ENCODE measurements around the gene LIMS2. TPM values are rescaled to one million over a fixed set of nuclear protein-coding genes. Genes with fewer than 3 reads are reported as not detected.

LIMS2 gene
- total RNA-seq, 1 donor from 2014 or later, result 8.2 TPM

DNA sequence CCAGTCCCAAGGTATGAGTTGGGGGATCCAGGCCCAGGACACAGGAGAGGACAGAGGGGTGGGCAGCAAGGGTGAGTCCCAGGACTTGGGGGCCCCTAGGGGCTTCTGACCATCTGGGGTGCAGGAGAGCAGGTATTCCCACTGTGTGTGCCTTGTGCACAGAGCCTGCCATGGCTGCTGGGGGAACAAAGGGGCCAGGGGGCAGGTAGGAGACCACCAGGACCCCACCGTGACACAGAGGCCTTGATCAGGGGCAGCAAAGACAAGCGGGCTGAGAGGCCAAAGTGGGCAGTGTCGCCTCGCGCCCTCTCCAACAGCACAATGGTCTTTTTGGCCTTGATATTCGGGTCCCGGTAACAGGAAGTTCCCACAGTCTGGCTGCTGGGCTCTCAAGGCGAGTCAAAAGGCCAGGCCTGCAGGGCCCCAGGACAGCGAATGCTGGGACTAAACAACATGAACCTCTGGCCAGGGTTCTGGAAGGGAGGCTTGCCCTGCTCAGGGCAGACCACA lies 41.7 kb downstream of the LIMS2 start:
- H3K36me3 Mint-ChIP-seq (ENCODE audit: low read depth), result no peaks in the 10 kb centered on the region
- no peak overlapping the region for H3K4me3 Mint-ChIP-seq (ENCODE audit: low read depth)
- DNase-seq (ENCODE audit: low spot score), result no peak
- H3K4me1 Mint-ChIP-seq (ENCODE audit: low read depth), result peaks cover 10% of the 10 kb centered on the region
- no peaks in the 10 kb centered on the region for H3K9me3 Mint-ChIP-seq
- no peak overlapping the region for H3K27ac Mint-ChIP-seq
- intact Hi-C loops (cut with micrococcal nuclease), result no loop called here
- H3K27me3 Mint-ChIP-seq (ENCODE audit: low read depth), result no peaks in the 10 kb centered on the region

DNA sequence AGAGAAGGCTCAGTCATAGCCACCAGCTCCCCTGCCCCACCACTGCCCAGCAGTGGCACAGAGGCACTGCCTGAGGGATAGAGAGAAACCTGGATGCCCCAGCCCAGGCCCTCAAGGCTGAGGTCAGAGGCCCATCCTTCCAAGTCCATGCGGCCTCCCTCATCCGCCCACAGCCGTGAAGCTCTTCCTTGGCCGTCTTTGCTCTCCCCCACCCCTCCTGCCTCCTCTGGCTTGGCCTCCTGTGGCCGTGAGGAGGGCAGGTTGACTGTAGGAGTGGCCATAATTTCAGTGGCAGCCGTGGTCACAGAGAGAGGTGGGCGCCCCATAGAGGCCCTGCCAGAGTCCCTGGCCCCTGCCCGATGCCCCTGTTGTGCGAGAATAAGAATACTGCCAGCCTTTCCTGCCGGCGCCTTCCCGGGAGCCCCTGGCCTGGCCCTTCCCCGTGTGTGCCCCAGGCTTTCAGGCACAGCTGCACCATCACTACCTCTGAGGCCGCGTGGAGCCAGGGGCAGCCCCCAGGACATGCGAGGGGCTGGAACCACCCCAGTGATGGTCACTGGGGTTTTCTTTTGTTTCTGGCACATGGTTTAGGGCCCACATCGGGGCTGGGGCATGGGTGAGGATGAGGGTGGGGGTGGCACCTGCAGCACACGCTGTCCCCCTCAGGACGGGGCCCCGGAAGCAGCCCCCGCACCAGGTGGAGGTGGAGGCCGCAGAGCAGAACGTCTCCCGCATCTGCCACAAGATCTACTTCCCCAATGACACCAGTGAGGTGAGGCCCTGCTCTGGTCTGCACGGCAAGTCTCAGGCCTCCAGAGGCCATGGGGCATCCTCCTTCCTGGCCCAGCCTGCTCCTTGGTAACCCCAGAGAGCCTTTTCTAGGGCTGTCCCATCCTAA lies 42.5 kb downstream of the LIMS2 start:
- no peak for DNase-seq (ENCODE audit: low spot score)
- H3K9me3 Mint-ChIP-seq, result no peaks in the 10 kb centered on the region
- no peak overlapping the region for H3K4me3 Mint-ChIP-seq (ENCODE audit: low read depth)
- H3K36me3 Mint-ChIP-seq (ENCODE audit: low read depth), result no peaks in the 10 kb centered on the region
- H3K4me1 Mint-ChIP-seq (ENCODE audit: low read depth), result peaks cover 4% of the 10 kb centered on the region
- intact Hi-C loops (cut with micrococcal nuclease), result no loop called here
- no peaks in the 10 kb centered on the region for H3K27me3 Mint-ChIP-seq (ENCODE audit: low read depth)
- no peak overlapping the region for H3K27ac Mint-ChIP-seq

DNA sequence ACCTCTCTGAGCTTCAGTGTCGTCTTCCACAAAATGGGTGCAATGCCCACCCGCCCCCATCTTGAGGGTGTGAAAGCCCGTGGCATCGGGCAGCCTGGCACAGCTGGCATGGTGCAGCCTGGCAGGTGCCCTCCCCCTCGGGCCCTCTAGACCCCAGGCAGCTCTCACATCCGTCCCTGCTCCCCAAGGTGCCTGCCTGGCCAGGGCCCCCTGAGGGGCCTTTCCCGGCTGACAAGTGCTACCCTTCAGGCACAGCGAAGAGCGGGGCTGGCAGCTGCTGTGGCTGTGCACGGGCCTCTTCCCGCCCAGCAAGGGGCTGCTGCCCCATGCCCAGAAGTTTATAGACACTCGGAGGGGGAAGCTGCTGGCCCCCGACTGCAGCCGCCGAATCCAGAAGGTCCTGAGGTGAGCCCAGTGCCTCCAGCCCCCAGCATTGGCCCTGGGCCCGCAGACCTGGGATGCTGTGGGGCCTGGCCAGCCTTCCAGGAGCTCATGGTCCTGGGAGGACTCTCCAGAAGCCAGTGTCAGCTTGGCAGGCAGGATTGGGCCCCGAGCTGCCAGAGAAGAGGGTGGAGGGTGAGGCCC lies 43.2 kb downstream of the LIMS2 start:
- no peaks in the 10 kb centered on the region for H3K36me3 Mint-ChIP-seq (ENCODE audit: low read depth)
- no peaks in the 10 kb centered on the region for H3K9me3 Mint-ChIP-seq
- no peak overlapping the region for H3K4me3 Mint-ChIP-seq (ENCODE audit: low read depth)
- no peak overlapping the region for H3K27ac Mint-ChIP-seq
- intact Hi-C loops (cut with micrococcal nuclease), result no loop called here
- peaks cover 3% of the 10 kb centered on the region for H3K4me1 Mint-ChIP-seq (ENCODE audit: low read depth)
- no peaks in the 10 kb centered on the region for H3K27me3 Mint-ChIP-seq (ENCODE audit: low read depth)
- DNase-seq (ENCODE audit: low spot score), result no peak

DNA sequence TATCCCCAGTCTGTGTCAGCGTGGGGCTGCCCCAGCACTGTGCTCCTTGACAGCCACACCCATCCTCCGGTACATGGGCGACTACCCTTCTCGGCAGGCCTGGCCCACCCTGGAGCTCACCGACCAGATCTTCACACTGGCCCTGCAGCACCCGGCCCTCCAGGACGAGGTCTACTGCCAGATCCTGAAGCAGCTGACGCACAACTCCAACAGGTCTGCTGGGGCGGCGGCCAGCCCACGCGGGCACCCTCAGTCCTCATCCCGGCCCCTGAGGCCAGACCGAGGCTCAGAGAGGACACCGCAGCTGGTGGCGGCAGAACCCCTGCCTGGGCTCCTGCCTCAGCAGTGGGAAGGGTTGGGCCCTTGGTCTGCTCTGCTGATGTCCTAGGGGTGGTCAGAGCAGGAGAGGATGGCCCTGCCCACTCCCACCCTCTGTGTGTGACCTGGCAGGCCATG lies 43.8 kb downstream of the LIMS2 start:
- Mint-ChIP-seq H3K36me3 (ENCODE audit: low read depth) (no peaks in the 10 kb centered on the region), H3K9me3 (no peaks in the 10 kb centered on the region), H3K4me3 (ENCODE audit: low read depth) (no peak overlapping the region), H3K4me1 (ENCODE audit: low read depth) (peaks cover 3% of the 10 kb centered on the region), H3K27me3 (ENCODE audit: low read depth) (no peaks in the 10 kb centered on the region), H3K27ac (no peak overlapping the region)
- no peak for DNase-seq (ENCODE audit: low spot score)
- intact Hi-C loops (cut with micrococcal nuclease), result no loop called here

DNA sequence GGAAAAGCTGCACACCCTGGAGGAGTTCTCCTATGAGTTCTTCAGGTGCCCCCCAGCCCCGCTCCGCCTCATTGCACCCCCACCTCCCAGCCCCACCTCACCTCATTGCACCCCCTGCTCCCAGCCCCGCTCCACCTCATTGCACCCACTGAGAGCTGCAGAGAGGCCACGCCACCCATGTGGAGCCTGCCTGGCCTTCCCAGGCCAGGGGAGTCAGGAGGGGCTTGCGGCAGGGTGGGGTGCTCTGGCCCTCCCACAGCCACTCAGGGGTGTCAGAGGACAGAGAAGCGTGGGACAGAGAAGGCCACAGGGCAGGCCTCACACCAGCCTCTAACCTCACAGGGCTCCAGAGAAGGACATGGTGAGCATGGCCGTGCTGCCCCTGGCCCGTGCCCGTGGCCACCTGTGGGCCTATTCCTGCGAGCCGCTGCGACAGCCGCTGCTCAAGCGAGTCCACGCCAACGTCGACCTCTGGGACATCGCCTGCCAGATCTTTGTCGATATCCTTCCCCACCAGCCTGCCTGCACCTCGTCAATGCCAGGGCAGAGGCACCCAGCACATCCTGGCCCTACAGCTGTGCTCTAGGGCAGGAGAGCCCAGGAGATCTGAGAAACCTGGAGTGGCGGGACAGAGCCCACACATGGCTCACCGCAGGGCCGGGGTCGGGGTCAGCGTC lies 44.3 kb downstream of the LIMS2 start:
- Mint-ChIP-seq H3K4me3 (ENCODE audit: low read depth) (no peak overlapping the region), H3K27ac (no peak overlapping the region), H3K9me3 (no peaks in the 10 kb centered on the region), H3K4me1 (ENCODE audit: low read depth) (peaks cover 3% of the 10 kb centered on the region), H3K36me3 (ENCODE audit: low read depth) (no peaks in the 10 kb centered on the region), H3K27me3 (ENCODE audit: low read depth) (no peaks in the 10 kb centered on the region)
- DNase-seq (ENCODE audit: low spot score), result no peak
- intact Hi-C loops (cut with micrococcal nuclease), result no loop called here

DNA sequence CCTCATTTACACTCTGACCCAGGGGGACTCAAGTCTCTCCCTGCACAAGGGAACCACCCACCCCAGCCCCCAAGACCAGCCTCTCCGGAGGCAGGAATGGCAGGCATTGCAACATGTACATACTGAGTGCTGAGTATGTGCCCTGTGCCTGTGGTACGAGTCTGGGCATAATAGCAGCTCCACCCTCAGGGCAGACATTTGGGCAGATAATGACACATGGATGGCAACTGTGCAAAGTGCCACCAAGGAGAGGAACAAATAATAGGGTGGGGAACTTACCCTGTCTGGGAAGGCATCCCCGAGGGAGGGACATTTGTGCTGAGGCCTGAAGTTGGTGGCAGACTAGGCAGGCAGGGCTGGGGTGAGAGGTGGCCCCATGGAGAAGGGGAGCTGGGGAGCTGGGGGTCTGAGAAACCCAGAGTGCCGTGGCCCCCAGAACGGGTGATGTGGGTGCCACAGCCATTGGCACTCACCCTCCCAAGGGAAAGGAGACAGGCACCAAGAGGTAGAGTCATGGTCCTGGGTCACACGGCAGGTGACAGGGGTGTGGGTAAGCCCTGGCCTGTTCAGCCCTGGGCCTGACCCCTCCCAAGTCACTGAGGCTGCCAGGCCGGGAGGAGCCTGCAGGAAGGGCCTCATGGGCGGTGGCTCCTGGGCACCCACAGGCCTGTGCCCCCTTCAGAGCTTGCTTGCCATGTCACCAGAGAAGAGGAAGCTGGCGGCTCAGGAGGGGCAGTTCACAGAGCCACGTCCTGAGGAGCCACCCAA lies 45.0 kb downstream of the LIMS2 start:
- intact Hi-C loops (cut with micrococcal nuclease), result no loop called here
- DNase-seq (ENCODE audit: low spot score), result no peak

DNA sequence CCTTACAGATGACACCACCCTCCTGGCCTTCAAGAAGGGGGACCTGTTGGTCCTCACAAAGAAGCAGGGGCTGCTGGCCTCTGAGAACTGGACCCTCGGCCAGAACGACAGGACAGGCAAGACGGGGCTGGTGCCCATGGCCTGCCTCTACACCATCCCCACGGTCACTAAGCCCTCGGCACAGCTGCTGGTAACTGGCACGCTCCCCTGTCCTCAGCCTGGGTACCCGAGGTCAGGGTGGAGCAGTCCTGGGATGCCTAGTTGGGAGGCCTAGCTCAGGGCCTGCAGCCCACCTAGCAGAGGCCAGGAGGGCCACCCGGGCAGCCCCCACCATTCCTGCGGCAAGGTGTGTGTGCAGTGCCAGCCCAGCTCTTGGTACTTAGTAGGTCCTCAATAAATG lies 45.7 kb downstream of the LIMS2 start:
- Mint-ChIP-seq H3K4me3 (ENCODE audit: low read depth) (no peak overlapping the region), H3K36me3 (ENCODE audit: low read depth) (no peaks in the 10 kb centered on the region), H3K9me3 (no peaks in the 10 kb centered on the region), H3K4me1 (ENCODE audit: low read depth) (peaks cover 3% of the 10 kb centered on the region), H3K27ac (no peak overlapping the region), H3K27me3 (ENCODE audit: low read depth) (no peaks in the 10 kb centered on the region)
- intact Hi-C loops (cut with micrococcal nuclease), result no loop called here
- no peak for DNase-seq (ENCODE audit: low spot score)

More for the DNA sequence above, 45.0 kb downstream of the LIMS2 start:
- Mint-ChIP-seq H3K27me3 (ENCODE audit: low read depth) (no peaks in the 10 kb centered on the region), H3K4me3 (ENCODE audit: low read depth) (no peak overlapping the region), H3K27ac (no peak overlapping the region), H3K36me3 (ENCODE audit: low read depth) (no peaks in the 10 kb centered on the region), H3K9me3 (no peaks in the 10 kb centered on the region), H3K4me1 (ENCODE audit: low read depth) (peaks cover 3% of the 10 kb centered on the region)

DNA sequence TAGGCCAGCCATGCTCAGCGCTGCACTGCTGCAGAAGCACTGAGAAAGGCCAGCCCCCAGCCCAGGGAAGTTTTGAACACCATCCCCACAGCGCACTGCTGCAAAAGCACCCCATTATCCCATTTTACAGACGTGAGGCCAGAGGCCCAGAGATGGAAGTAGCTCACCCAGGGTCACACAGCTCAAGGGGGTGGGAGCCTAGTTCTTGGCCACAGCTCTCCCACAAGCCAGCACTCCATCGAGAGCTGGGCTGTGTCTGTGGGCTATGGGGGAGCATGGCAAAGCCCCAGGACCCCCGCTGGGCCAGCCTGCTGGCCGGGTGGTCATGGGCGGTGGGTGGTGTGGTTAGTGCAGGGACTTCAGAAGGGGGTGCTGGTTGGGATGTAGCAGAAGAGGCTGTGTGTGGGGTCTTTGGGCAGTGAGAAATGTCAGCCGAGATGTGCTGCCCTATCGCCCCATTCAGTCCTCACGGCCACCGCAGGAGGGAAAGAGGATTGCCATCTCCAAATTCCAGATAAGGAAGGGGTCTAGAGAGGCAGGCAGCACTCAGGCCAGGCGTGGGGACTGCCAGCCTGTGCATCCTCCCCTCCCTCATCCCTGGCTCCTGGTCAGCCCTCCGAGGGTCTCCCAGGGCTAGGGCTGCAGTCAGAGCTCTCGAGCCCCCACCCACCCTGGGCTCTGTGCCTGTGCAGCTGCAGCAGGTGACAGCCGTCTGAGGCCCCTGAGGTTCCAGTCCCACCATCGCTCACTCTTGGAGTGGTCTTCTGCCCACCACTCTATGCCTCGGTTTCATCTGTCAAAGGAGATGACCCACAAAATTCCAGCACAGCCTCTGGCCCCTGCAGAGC lies 46.3 kb downstream of the LIMS2 start:
- Mint-ChIP-seq H3K27ac (no peak overlapping the region), H3K9me3 (no peaks in the 10 kb centered on the region), H3K27me3 (ENCODE audit: low read depth) (no peaks in the 10 kb centered on the region), H3K4me1 (ENCODE audit: low read depth) (peaks cover 3% of the 10 kb centered on the region), H3K36me3 (ENCODE audit: low read depth) (no peaks in the 10 kb centered on the region), H3K4me3 (ENCODE audit: low read depth) (no peak overlapping the region)
- intact Hi-C loops (cut with micrococcal nuclease), result no loop called here
- DNase-seq (ENCODE audit: low spot score), result no peak

DNA sequence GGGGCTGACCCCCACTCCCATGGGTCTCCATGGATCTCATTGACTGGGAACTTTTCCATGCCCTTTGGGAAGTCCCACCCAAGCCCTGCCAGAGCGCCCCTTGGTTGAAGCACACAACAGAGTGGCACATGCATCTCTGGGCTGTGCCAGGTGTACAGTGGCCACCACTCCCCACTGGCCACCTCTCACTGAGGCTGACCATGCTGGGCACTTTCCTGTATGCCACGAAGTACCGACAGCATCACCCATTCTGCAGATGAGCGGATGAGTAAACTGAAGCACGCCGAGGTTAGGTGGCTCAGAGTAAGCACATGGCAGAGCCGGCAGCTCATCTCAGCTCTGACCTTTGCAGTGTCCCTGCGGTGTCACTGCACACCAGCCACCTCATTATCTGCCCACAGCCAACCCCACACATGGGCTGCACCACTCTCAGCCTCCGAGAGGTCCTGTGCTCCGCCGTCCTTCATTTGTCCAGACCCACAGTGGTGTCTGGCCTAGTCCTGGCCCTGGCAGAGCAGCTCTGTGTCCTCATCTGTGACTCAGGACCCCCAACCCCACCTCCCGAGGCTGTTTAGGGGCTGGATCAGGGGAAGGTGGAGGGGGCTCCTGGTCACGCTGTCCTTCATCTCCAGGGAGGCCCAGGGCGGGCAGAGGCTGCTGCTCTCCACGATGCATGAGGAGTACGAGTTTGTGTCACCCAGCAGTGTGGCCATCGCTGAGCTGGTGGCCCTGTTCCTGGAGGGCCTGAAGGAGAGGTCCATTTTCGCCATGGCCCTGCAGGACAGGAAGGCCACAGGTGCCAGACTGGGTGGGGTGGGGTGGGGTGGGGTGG lies 47.4 kb downstream of the LIMS2 start:
- no peak overlapping the region for H3K27ac Mint-ChIP-seq
- no peak for DNase-seq (ENCODE audit: low spot score)
- H3K4me1 Mint-ChIP-seq (ENCODE audit: low read depth), result no peaks in the 10 kb centered on the region
- no peaks in the 10 kb centered on the region for H3K9me3 Mint-ChIP-seq
- no peaks in the 10 kb centered on the region for H3K27me3 Mint-ChIP-seq (ENCODE audit: low read depth)
- H3K4me3 Mint-ChIP-seq (ENCODE audit: low read depth), result no peak overlapping the region
- intact Hi-C loops (cut with micrococcal nuclease), result no loop called here
- no peaks in the 10 kb centered on the region for H3K36me3 Mint-ChIP-seq (ENCODE audit: low read depth)

DNA sequence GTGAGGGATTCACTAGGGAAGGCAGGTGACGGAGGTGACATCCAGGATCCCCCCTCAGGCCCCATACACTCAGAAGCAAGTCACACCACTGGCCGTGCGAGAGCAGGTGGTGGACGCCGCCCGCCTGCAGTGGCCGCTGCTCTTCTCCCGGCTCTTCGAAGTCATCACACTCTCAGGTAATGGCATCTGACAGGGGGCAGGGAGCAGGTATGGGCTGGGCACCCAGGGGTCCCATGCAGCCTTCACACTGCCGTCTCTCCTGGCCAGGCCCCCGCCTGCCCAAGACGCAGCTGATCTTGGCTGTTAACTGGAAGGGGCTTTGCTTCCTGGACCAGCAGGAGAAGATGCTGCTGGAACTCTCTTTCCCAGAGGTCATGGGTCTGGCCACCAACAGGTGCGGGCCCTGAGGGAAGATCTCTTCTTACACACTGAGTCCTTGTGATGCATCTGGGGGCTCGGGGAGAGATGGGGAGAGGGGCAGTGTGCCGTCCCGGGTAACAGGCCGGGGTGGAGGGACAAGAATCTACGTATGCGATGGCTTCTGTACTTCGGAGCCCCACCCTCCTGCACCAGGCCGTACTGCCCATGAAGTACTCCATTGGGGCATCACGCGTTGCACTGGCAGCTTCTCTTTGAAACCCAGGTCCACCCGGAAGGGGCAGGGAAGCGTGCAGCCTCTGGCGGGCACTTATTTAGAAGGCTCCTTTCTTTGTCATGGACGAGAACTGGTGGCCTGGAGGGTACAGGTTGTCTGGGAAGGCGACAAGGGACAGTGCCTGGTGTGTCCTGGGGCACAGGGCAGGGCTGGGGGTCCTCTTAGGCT lies 48.2 kb downstream of the LIMS2 start:
- H3K9me3 Mint-ChIP-seq, result no peaks in the 10 kb centered on the region
- no peak overlapping the region for H3K4me3 Mint-ChIP-seq (ENCODE audit: low read depth)
- no peaks in the 10 kb centered on the region for H3K4me1 Mint-ChIP-seq (ENCODE audit: low read depth)
- H3K27me3 Mint-ChIP-seq (ENCODE audit: low read depth), result no peaks in the 10 kb centered on the region
- no peaks in the 10 kb centered on the region for H3K36me3 Mint-ChIP-seq (ENCODE audit: low read depth)
- intact Hi-C loops (cut with micrococcal nuclease), result no loop called here
- no peak overlapping the region for H3K27ac Mint-ChIP-seq
- no peak for DNase-seq (ENCODE audit: low spot score)

DNA sequence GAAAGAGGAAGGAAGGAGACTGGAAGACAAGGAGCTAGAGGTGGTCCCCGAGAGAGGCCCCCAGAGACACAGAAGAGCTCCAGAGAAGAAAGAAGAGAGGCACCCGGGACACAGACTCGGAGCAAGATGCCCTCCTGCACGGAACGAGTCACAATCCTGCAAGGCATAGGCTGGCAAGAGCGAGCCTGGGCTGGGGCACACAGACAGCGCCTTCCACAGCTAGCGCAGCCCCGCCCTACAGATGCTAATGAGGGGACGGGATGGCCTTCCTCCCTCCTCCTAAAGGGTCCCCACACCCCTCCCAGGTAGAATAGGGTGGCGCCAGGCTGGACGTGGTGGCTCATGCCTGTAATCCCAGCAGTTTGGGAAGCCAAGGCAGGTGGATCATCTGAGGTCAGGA lies 49.2 kb downstream of the LIMS2 start:
- Mint-ChIP-seq H3K4me1 (ENCODE audit: low read depth) (no peaks in the 10 kb centered on the region), H3K27ac (no peak overlapping the region), H3K27me3 (ENCODE audit: low read depth) (no peaks in the 10 kb centered on the region), H3K36me3 (ENCODE audit: low read depth) (no peaks in the 10 kb centered on the region), H3K9me3 (no peaks in the 10 kb centered on the region), H3K4me3 (ENCODE audit: low read depth) (no peak overlapping the region)
- intact Hi-C loops (cut with micrococcal nuclease), result no loop called here
- no peak for DNase-seq (ENCODE audit: low spot score)
